ENCODE results near the gene NDST4.

NDST4 gene

DNA sequence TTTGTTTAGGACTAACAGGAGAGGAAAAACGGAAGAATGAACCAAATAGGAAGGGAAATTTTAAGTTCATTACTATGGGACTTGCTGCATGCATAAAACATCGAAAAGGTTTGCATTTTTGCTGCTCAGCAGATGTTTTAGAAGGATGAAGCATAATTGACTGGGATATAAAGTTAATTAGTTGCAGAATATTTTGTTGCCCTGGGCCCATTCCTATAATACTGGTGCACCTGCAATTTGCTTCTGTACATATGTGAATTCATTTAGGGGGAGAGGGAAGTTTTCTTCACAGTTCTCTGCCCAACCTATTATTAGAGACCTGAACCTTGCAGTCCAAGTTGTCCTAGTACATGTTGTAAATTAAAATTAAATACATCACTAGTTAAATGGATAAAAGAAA lies 282.8 kb downstream of the NDST4 start:
- no peak for TF ChIP-seq EZH2phosphoT487 (IDR thresholded peaks at IDR 0.05; ENCODE audit: low read depth)
- TF ChIP-seq, protein P1, sequence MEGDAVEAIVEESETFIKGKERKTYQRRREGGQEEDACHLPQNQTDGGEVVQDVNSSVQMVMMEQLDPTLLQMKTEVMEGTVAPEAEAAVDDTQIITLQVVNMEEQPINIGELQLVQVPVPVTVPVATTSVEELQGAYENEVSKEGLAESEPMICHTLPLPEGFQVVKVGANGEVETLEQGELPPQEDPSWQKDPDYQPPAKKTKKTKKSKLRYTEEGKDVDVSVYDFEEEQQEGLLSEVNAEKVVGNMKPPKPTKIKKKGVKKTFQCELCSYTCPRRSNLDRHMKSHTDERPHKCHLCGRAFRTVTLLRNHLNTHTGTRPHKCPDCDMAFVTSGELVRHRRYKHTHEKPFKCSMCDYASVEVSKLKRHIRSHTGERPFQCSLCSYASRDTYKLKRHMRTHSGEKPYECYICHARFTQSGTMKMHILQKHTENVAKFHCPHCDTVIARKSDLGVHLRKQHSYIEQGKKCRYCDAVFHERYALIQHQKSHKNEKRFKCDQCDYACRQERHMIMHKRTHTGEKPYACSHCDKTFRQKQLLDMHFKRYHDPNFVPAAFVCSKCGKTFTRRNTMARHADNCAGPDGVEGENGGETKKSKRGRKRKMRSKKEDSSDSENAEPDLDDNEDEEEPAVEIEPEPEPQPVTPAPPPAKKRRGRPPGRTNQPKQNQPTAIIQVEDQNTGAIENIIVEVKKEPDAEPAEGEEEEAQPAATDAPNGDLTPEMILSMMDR (IDR thresholded peaks at IDR 0.05; ENCODE audit: low read depth, low read length) = no peak
- no peak overlapping the region for H3K4me3 ChIP-seq (ENCODE audit: low read length)
- H3K36me3 ChIP-seq (replicated peaks; ENCODE audit: low read depth, low read length) = no peaks in the 10 kb centered on the region
- no peak overlapping the region for H3K4me2 ChIP-seq (ENCODE audit: low read length)
- no peaks in the 10 kb centered on the region for H3K4me1 ChIP-seq (ENCODE audit: low read length)
- no peaks in the 10 kb centered on the region for H3K79me2 ChIP-seq (ENCODE audit: low read length)
- H3K9me3 ChIP-seq (ENCODE audit: insufficient read depth, low read length) = no peaks in the 10 kb centered on the region
- H4K20me1 ChIP-seq (ENCODE audit: insufficient read depth, low read length) = no peaks in the 10 kb centered on the region
- no peak overlapping the region for H3K9ac ChIP-seq (ENCODE audit: low read length)
- H2AFZ ChIP-seq (ENCODE audit: low read depth, low read length) = no peak overlapping the region
- no peak overlapping the region for H3K27ac ChIP-seq (ENCODE audit: low read length)
- H3K27me3 ChIP-seq (ENCODE audit: low read depth, low read length) = no peaks in the 10 kb centered on the region

DNA sequence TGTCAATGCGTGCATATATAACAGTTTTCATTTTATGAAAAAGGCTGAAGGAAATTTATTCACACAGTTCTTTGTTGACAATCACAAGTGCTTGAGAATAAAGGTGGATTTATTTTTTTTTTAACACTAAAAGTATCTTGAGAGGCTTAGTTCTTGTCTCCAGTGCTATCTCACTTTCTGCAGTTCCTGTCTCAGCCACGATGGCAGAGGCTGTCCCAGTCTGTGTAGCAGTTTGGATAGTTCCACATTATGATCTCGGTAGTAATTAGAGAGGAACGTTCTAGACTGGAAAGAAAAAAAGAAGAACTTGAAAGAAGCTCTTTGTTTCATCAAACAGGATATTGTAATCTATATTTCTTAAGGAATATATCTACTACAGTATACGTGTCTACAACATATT lies 285.8 kb downstream of the NDST4 start:
- no peaks in the 10 kb centered on the region for H3K4me1 ChIP-seq (ENCODE audit: low read length)
- no peaks in the 10 kb centered on the region for H3K9me3 ChIP-seq (ENCODE audit: insufficient read depth, low read length)

DNA sequence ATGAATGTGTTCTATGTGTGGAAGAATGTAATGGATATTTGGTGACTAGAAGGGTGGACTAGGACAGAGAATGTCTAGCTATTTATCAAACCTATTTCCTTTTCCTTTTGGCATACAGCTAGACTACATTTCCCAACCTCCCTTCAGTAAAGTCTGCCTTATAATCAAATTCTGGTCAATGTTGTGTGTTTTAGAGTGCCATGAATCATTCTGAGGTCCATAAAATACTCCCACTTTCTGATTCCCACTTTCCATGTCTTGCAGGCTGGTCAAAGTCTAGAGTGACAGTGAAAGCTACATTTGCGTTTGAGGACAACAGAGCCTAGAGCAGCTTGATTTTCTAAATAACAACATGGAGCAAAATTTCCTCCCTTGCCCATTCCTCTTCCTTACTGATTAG lies 297.7 kb downstream of the NDST4 start:
- Histone ChIP-seq H3K27me3 (ENCODE audit: low read depth, low read length) (no peaks in the 10 kb centered on the region), H3K9ac (ENCODE audit: low read length) (no peak overlapping the region), H3K4me3 (ENCODE audit: low read length) (no peak overlapping the region), H3K27ac (ENCODE audit: low read length) (no peak overlapping the region), H3K79me2 (ENCODE audit: low read length) (no peaks in the 10 kb centered on the region), H3K36me3 (replicated peaks; ENCODE audit: low read depth, low read length) (no peaks in the 10 kb centered on the region), H3K4me2 (ENCODE audit: low read length) (no peak overlapping the region), H4K20me1 (ENCODE audit: insufficient read depth, low read length) (no peaks in the 10 kb centered on the region), H3K4me1 (ENCODE audit: low read length) (no peaks in the 10 kb centered on the region), H3K9me3 (ENCODE audit: insufficient read depth, low read length) (no peaks in the 10 kb centered on the region), H2AFZ (ENCODE audit: low read depth, low read length) (no peak overlapping the region)
- TF ChIP-seq EZH2phosphoT487 (IDR thresholded peaks at IDR 0.05; ENCODE audit: low read depth) = no peak
- TF ChIP-seq, protein P1 (IDR thresholded peaks at IDR 0.05; ENCODE audit: low read depth, low read length) = no peak

More for the DNA sequence above, 285.8 kb downstream of the NDST4 start:
- Histone ChIP-seq H3K9ac (ENCODE audit: low read length) (no peak overlapping the region), H3K4me3 (ENCODE audit: low read length) (no peak overlapping the region), H4K20me1 (ENCODE audit: insufficient read depth, low read length) (no peaks in the 10 kb centered on the region), H2AFZ (ENCODE audit: low read depth, low read length) (no peak overlapping the region), H3K4me2 (ENCODE audit: low read length) (peak overlapping the region; percentile 8; the same call in 1 of the 2 replicates), H3K27ac (ENCODE audit: low read length) (no peak overlapping the region), H3K79me2 (ENCODE audit: low read length) (no peaks in the 10 kb centered on the region), H3K36me3 (replicated peaks; ENCODE audit: low read depth, low read length) (no peaks in the 10 kb centered on the region), H3K27me3 (ENCODE audit: low read depth, low read length) (no peaks in the 10 kb centered on the region)
- TF ChIP-seq, protein P1 (IDR thresholded peaks at IDR 0.05; ENCODE audit: low read depth, low read length) = no peak
- no peak for TF ChIP-seq EZH2phosphoT487 (IDR thresholded peaks at IDR 0.05; ENCODE audit: low read depth)

DNA sequence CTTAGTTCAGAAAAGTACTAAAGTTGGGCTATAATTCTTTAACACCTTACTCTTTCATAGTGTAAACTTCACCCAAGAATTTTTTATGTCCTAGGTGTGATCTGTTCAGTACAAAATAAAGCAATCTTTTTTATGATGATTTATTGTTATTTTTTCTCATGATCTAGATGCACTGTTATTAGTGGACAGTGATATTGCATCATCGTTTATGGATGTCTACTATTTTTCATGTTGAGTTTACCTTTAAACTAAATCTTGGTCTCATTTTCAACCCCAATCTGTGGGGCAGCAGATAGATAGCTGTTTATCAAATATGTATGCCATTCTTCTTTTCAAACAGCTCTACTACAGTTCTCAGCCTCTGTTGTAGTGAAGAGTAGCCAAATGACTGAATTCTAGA lies 299.5 kb downstream of the NDST4 start:
- H2AFZ ChIP-seq (ENCODE audit: low read depth, low read length) = no peak overlapping the region
- H3K4me2 ChIP-seq (ENCODE audit: low read length) = no peak overlapping the region
- no peaks in the 10 kb centered on the region for H3K4me1 ChIP-seq (ENCODE audit: low read length)
- H3K9me3 ChIP-seq (ENCODE audit: insufficient read depth, low read length) = no peaks in the 10 kb centered on the region
- no peaks in the 10 kb centered on the region for H4K20me1 ChIP-seq (ENCODE audit: insufficient read depth, low read length)
- no peaks in the 10 kb centered on the region for H3K27me3 ChIP-seq (ENCODE audit: low read depth, low read length)
- no peak overlapping the region for H3K27ac ChIP-seq (ENCODE audit: low read length)
- H3K79me2 ChIP-seq (ENCODE audit: low read length) = no peaks in the 10 kb centered on the region
- no peaks in the 10 kb centered on the region for H3K36me3 ChIP-seq (replicated peaks; ENCODE audit: low read depth, low read length)
- no peak overlapping the region for H3K9ac ChIP-seq (ENCODE audit: low read length)
- H3K4me3 ChIP-seq (ENCODE audit: low read length) = no peak overlapping the region
- TF ChIP-seq EZH2phosphoT487 (IDR thresholded peaks at IDR 0.05; ENCODE audit: low read depth) = no peak
- TF ChIP-seq, protein P1 (IDR thresholded peaks at IDR 0.05; ENCODE audit: low read depth, low read length) = no peak
